ENCODE data around the gene ZFYVE28.
A peak's percentile ranks its signal among the peaks of the same experiment; 100 is the strongest.
"Not testable (repeated sequence)": the region's sequence is repeated elsewhere in the genome, so short reads cannot be mapped to it uniquely, and the experiment has no call there.

Gene ZFYVE28

GRCh38 chr4:2390146-2390545 is 28.3 kb downstream of the ZFYVE28 start:
- DNase-seq (ENCODE audit: low spot score) = no peak

GRCh38 chr4:2389691-2390090 is 28.8 kb downstream of the ZFYVE28 start:
- no peak for DNase-seq (ENCODE audit: low spot score)

GRCh38 chr4:2388429-2389182 is 29.8 kb downstream of the ZFYVE28 start:
- peak; percentile 45 for DNase-seq (ENCODE audit: low spot score)

GRCh38 chr4:2387829-2388228 is 30.6 kb downstream of the ZFYVE28 start:
- DNase-seq (ENCODE audit: low spot score) = no peak

GRCh38 chr4:2387218-2387617 is 31.2 kb downstream of the ZFYVE28 start:
- DNase-seq (ENCODE audit: low spot score) = no peak

- DNase-seq (ENCODE audit: low spot score) = no peak
Observed at GRCh38 chr4:2386717-2387116, 31.7 kb downstream of the ZFYVE28 start.

- no peak for DNase-seq (ENCODE audit: low spot score)
Observed at GRCh38 chr4:2385516-2385915, 32.9 kb downstream of the ZFYVE28 start.

GRCh38 chr4:2384245-2384644 is 34.2 kb downstream of the ZFYVE28 start:
- no peak for DNase-seq (ENCODE audit: low spot score)

- no peak for DNase-seq (ENCODE audit: low spot score)
Observed at GRCh38 chr4:2383760-2384159, 34.7 kb downstream of the ZFYVE28 start.

GRCh38 chr4:2383220-2383631 is 35.2 kb downstream of the ZFYVE28 start:
- not testable (repeated sequence) for DNase-seq (ENCODE audit: low spot score)

GRCh38 chr4:2382769-2383202 is 35.7 kb downstream of the ZFYVE28 start:
- not testable (repeated sequence) for DNase-seq (ENCODE audit: low spot score)

GRCh38 chr4:2380589-2380988 is 37.9 kb downstream of the ZFYVE28 start:
- DNase-seq (ENCODE audit: low spot score) = not testable (repeated sequence)

GRCh38 chr4:2378898-2379297 is 39.5 kb downstream of the ZFYVE28 start:
- DNase-seq (ENCODE audit: low spot score) = no peak

GRCh38 chr4:2378401-2378800 is 40.0 kb downstream of the ZFYVE28 start:
- peak; percentile 52 for DNase-seq (ENCODE audit: low spot score)

GRCh38 chr4:2377241-2377640 is 41.2 kb downstream of the ZFYVE28 start:
- no peak for DNase-seq (ENCODE audit: low spot score)

- DNase-seq (ENCODE audit: low spot score) = no peak
Observed at GRCh38 chr4:2375427-2375826, 43.0 kb downstream of the ZFYVE28 start.

- DNase-seq (ENCODE audit: low spot score) = no peak
Observed at GRCh38 chr4:2373532-2373931, 44.9 kb downstream of the ZFYVE28 start.

- no peak for DNase-seq (ENCODE audit: low spot score)
Observed at GRCh38 chr4:2372488-2373030, 45.9 kb downstream of the ZFYVE28 start.

GRCh38 chr4:2371765-2372487 is 46.5 kb downstream of the ZFYVE28 start:
- DNase-seq (ENCODE audit: low spot score) = no peak

GRCh38 chr4:2370597-2371320 is 47.7 kb downstream of the ZFYVE28 start:
- DNase-seq (ENCODE audit: low spot score) = no peak

GRCh38 chr4:2368746-2369437 is 49.6 kb downstream of the ZFYVE28 start:
- DNase-seq (ENCODE audit: low spot score) = no peak

- no peak for DNase-seq (ENCODE audit: low spot score)
Observed at GRCh38 chr4:2367626-2368025, 50.8 kb downstream of the ZFYVE28 start.
